Caco-2 (cell line): ENCODE data around the gene ASH1L. TPM values are rescaled to one million over a fixed set of nuclear protein-coding genes. Genes with fewer than 3 reads are reported as not detected.

Experiments used
- BruUV-seq: library from RNA; stranded (reverse); fragments of 400-500 nt; replicated peaks from 2 replicates; lab custom pipeline; 2021; lab: Mats Ljungman, UMichigan
- CTCF ChIA-PET: fragments of 300-600 bp; sonication (Branson Sonifier 250); formaldehyde crosslinking; loops from one replicate; lab custom pipeline; 2022; ENCODE audit warnings: antibody characterized with exemption; lab: Charles Lee
- POLR2A ChIA-PET: fragments of 300-600 bp; sonication (Branson Sonifier 250); formaldehyde crosslinking; loops from one replicate; lab custom pipeline; 2022; ENCODE audit warnings: antibody characterized with exemption; lab: Charles Lee
- DNase-seq, 2 experiments: peaks; one replicate each; pipeline versions ENCODE4 v3.0.0 to v3.0.0-alpha.2; 2020 to 2022
- H3K27me3 ChIP-seq: replicated peaks from 2 replicates; pipeline ENCODE4 v1.6.0; 2011; ENCODE audit warnings: low read length; ENCODE audit not compliant: control insufficient read depth, insufficient read depth
- H3K36me3 ChIP-seq: 2 replicates; pipeline ENCODE4 v1.5.1; 2011; ENCODE audit warnings: low read length; ENCODE audit not compliant: control insufficient read depth, insufficient read depth
- H3K4me1 ChIP-seq: fragments of 250-450 bp; sonication (Bioruptor Pico); 2 replicates; pipeline ENCODE4 v1.5.1; 2020; ENCODE audit warnings: mild to moderate bottlenecking
- H3K4me3 ChIP-seq: 2 replicates; pipeline ENCODE4 v1.5.1; 2011; ENCODE audit warnings: low read depth, mild to moderate bottlenecking, control low read depth, low read length
- H3K9me3 ChIP-seq: fragments of 250-450 bp; sonication (Bioruptor Pico); 2 replicates; pipeline ENCODE4 v1.5.1; 2020; ENCODE audit warnings: mild to moderate bottlenecking, moderate library complexity
- H3K27ac Mint-ChIP-seq: one replicate; pipeline ENCODE4 v1.8.0; 2022; ENCODE audit warnings: mixed read lengths; ENCODE audit not compliant: unreplicated experiment
- H3K27me3 Mint-ChIP-seq: one replicate; pipeline ENCODE4 v1.8.0; 2022; ENCODE audit warnings: mixed read lengths; ENCODE audit not compliant: insufficient read depth, unreplicated experiment
- H3K36me3 Mint-ChIP-seq: one replicate; pipeline ENCODE4 v1.8.0; 2022; ENCODE audit warnings: mild to moderate bottlenecking, mixed read lengths; ENCODE audit not compliant: insufficient read depth, unreplicated experiment
- H3K4me1 Mint-ChIP-seq: one replicate; pipeline ENCODE4 v1.8.0; 2022; ENCODE audit warnings: low read depth, mixed read lengths; ENCODE audit not compliant: unreplicated experiment
- H3K4me3 Mint-ChIP-seq: one replicate; pipeline ENCODE4 v1.8.0; 2022; ENCODE audit warnings: mild to moderate bottlenecking, moderate library complexity, mixed read lengths; ENCODE audit not compliant: unreplicated experiment
- H3K9me3 Mint-ChIP-seq: one replicate; pipeline ENCODE4 v1.8.0; 2022; ENCODE audit warnings: mixed read lengths; ENCODE audit not compliant: unreplicated experiment
- CTCF ChIP-seq, 2 experiments: fragments of 200-600 bp in 1 of 2; IDR thresholded peaks; 1 replicate in 1 of 2; 2 replicates in 1 of 2; pipeline versions ENCODE4 v1.5.1 to v1.8.0; 2011 to 2022; ENCODE audit warnings: antibody characterized with exemption in 1 of 2, control low read depth in 1 of 2, inconsistent platforms in 1 of 2, low read depth in 1 of 2, low read length in 1 of 2, mild to moderate bottlenecking in 1 of 2, moderate library complexity in 1 of 2; ENCODE audit not compliant: insufficient read depth in 1 of 2, severe bottlenecking in 1 of 2, unreplicated experiment in 1 of 2
- intact Hi-C: fragments of 100-400 bp; cut with micrococcal nuclease; formaldehyde crosslinking; loops from one replicate; pipeline ENCODE4 v1.10.0; 2022; ENCODE audit not compliant: unreplicated experiment
- total RNA-seq: library from RNA; stranded (reverse); gene quantifications from 2 replicates; pipeline ENCODE4 v1.2.3, GENCODE V29; 2022

ASH1L gene
- total RNA-seq, 1 experiment from 2014 or later = 39.4 TPM

GRCh38 chr1:155457266-155457665 is 105.3 kb downstream of the ASH1L start:
- Mint-ChIP-seq H3K4me1 (peaks cover 26% of the 10 kb centered on the region), H3K27ac (no peak overlapping the region)
- POLR2A ChIA-PET = no interaction called here

GRCh38 chr1:155455588-155456195 is 106.9 kb downstream of the ASH1L start:
- DNase-seq = no peak
- Mint-ChIP-seq H3K27me3 (no peaks in the 10 kb centered on the region), H3K9me3 (no peaks in the 10 kb centered on the region), H3K36me3 (peaks cover 42% of the 10 kb centered on the region), H3K4me1 (peaks cover 26% of the 10 kb centered on the region), H3K27ac (no peak overlapping the region), H3K4me3 (no peak overlapping the region)
- no peaks in the 10 kb centered on the region for H3K27me3 ChIP-seq
- ChIA-PET CTCF (no interaction called here), POLR2A (no interaction called here)
- TF ChIP-seq CTCF (IDR thresholded peaks at IDR 0.05; ENCODE audit: insufficient read depth in 1 of 2, low read depth in 1 of 2, low read length in 1 of 2, severe bottlenecking in 1 of 2, unreplicated experiment in 1 of 2) = no peak
- no peaks in the 10 kb centered on the region for H3K9me3 ChIP-seq
- peaks cover 21% of the 10 kb centered on the region for H3K4me1 ChIP-seq
- no peaks in the 10 kb centered on the region; the same call in 1 of the 2 replicates for H3K36me3 ChIP-seq
- intact Hi-C loops = no loop called here
- no peak overlapping the region for H3K4me3 ChIP-seq
- BruUV-seq = no TSS peak

More at GRCh38 chr1:155457266-155457665, 105.3 kb downstream of the ASH1L start:
- intact Hi-C loops = no loop called here
- no peaks in the 10 kb centered on the region for H3K27me3 Mint-ChIP-seq
- CTCF ChIA-PET = no interaction called here
- no peaks in the 10 kb centered on the region for H3K9me3 ChIP-seq
- no peaks in the 10 kb centered on the region; the same call in 1 of the 2 replicates for H3K36me3 ChIP-seq
- H3K36me3 Mint-ChIP-seq = peaks cover 36% of the 10 kb centered on the region
- BruUV-seq = no TSS peak
- no peak overlapping the region for H3K4me3 Mint-ChIP-seq
- H3K4me3 ChIP-seq = no peak overlapping the region
- DNase-seq = no peak
- H3K9me3 Mint-ChIP-seq = no peaks in the 10 kb centered on the region
- H3K27me3 ChIP-seq = no peaks in the 10 kb centered on the region
- peaks cover 21% of the 10 kb centered on the region for H3K4me1 ChIP-seq
- no peak for TF ChIP-seq CTCF (IDR thresholded peaks at IDR 0.05; ENCODE audit: insufficient read depth in 1 of 2, low read depth in 1 of 2, low read length in 1 of 2, severe bottlenecking in 1 of 2, unreplicated experiment in 1 of 2)

GRCh38 chr1:155454096-155454495 is 108.5 kb downstream of the ASH1L start:
- H3K27ac Mint-ChIP-seq = no peak overlapping the region
- Histone ChIP-seq H3K9me3 (no peaks in the 10 kb centered on the region), H3K4me1 (peaks cover 21% of the 10 kb centered on the region), H3K4me3 (no peak overlapping the region), H3K36me3 (no peaks in the 10 kb centered on the region; the same call in 1 of the 2 replicates), H3K27me3 (no peaks in the 10 kb centered on the region)
- no TSS peak for BruUV-seq
- CTCF ChIA-PET = no interaction called here
- peaks cover 56% of the 10 kb centered on the region for H3K36me3 Mint-ChIP-seq
- no peak for DNase-seq
- POLR2A ChIA-PET = no interaction called here
- no peaks in the 10 kb centered on the region for H3K9me3 Mint-ChIP-seq
- no peak overlapping the region for H3K4me3 Mint-ChIP-seq
- H3K4me1 Mint-ChIP-seq = peaks cover 26% of the 10 kb centered on the region
- no peaks in the 10 kb centered on the region for H3K27me3 Mint-ChIP-seq
- intact Hi-C loops = no loop called here
- no peak for TF ChIP-seq CTCF (IDR thresholded peaks at IDR 0.05; ENCODE audit: insufficient read depth in 1 of 2, low read depth in 1 of 2, low read length in 1 of 2, severe bottlenecking in 1 of 2, unreplicated experiment in 1 of 2)
